Stimulated activated CD8-positive, alpha-beta memory T cell treated with anti-CD3 and anti-CD28 coated beads, Interleukin-15, amount 100 ng/mL, for 1 hour (primary cell): ENCODE data around the gene PDE8A.

Experiments used
- DNase-seq: peaks from one replicate; pipeline ENCODE4 v3.0.0-alpha.2; 2020; ENCODE audit warnings: low read depth

Gene PDE8A

GRCh38 chr15:85094685-85095084 is 113.0 kb downstream of the PDE8A start:
- no peak for DNase-seq

- no peak for DNase-seq
Observed at GRCh38 chr15:85095566-85095965, 113.9 kb downstream of the PDE8A start.

- no peak for DNase-seq
Observed at GRCh38 chr15:85097250-85097649, 115.6 kb downstream of the PDE8A start.

GRCh38 chr15:85097725-85098124 is 116.1 kb downstream of the PDE8A start:
- DNase-seq: no peak

- DNase-seq: no peak
Observed at GRCh38 chr15:85099195-85099803, 117.6 kb downstream of the PDE8A start.

- no peak for DNase-seq
Observed at GRCh38 chr15:85100186-85100937, 118.7 kb downstream of the PDE8A start.

GRCh38 chr15:85104584-85104983 is 122.9 kb downstream of the PDE8A start:
- no peak for DNase-seq

- no peak for DNase-seq
Observed at GRCh38 chr15:85108136-85108535, 126.5 kb downstream of the PDE8A start.

GRCh38 chr15:85109333-85109732 is 127.7 kb downstream of the PDE8A start:
- DNase-seq: no peak

GRCh38 chr15:85112997-85113396 is 131.3 kb downstream of the PDE8A start:
- DNase-seq: no peak

- DNase-seq: no peak
Observed at GRCh38 chr15:85114886-85115285, 133.2 kb downstream of the PDE8A start.

- DNase-seq: no peak
Observed at GRCh38 chr15:85116066-85116465, 134.4 kb downstream of the PDE8A start.

GRCh38 chr15:85116494-85116893 is 134.8 kb downstream of the PDE8A start:
- DNase-seq: no peak

- no peak for DNase-seq
Observed at GRCh38 chr15:85116925-85117646, 135.4 kb downstream of the PDE8A start.

GRCh38 chr15:85118173-85118572 is 136.5 kb downstream of the PDE8A start:
- no peak for DNase-seq

- DNase-seq: no peak
Observed at GRCh38 chr15:85118581-85118980, 136.9 kb downstream of the PDE8A start.

GRCh38 chr15:85120351-85121113 is 138.9 kb downstream of the PDE8A start:
- DNase-seq: no peak

- DNase-seq: no peak
Observed at GRCh38 chr15:85124173-85124572, 142.5 kb downstream of the PDE8A start.

- DNase-seq: no peak
Observed at GRCh38 chr15:85125056-85125661, 143.5 kb downstream of the PDE8A start.

- DNase-seq: no peak
Observed at GRCh38 chr15:85128621-85129020, 147.0 kb downstream of the PDE8A start.

GRCh38 chr15:85129881-85130280 is 148.2 kb downstream of the PDE8A start:
- DNase-seq: no peak

GRCh38 chr15:85131915-85132314 is 150.3 kb downstream of the PDE8A start:
- no peak for DNase-seq
